Sigmoid colon (tissue), 4 donors: ENCODE data around the gene DHRS11.

Experiments used
- CTCF ChIP-seq, 4 experiments: fragments of 450-650 bp in 3 of 4; fragments of 200-600 bp in 1 of 4; IDR thresholded peaks; one replicate each; pipeline ENCODE4 v1.5.1; 2016 to 2019; ENCODE audit warnings: antibody characterized with exemption in 4 of 4, mild to moderate bottlenecking in 3 of 4, moderate library complexity in 2 of 4
- POLR2A ChIP-seq, 2 donors: fragments of 450-650 bp; IDR thresholded peaks; one replicate each; pipeline ENCODE4 v1.6.1; 2016; ENCODE audit warnings: antibody characterized with exemption in 2 of 2, mild to moderate bottlenecking in 2 of 2, moderate library complexity in 2 of 2
- POLR2AphosphoS5 ChIP-seq, 4 donors: sonication (generic); formaldehyde crosslinking; IDR thresholded peaks; one replicate each; pipeline ENCODE4 v1.6.1; 2017; ENCODE audit warnings: antibody characterized with exemption in 4 of 4

- no peak for TF ChIP-seq POLR2A (IDR thresholded peaks at IDR 0.05)
- no peak for TF ChIP-seq CTCF (IDR thresholded peaks at IDR 0.05)
- TF ChIP-seq POLR2AphosphoS5 (IDR thresholded peaks at IDR 0.05), result no peak
Measured at GRCh38 chr17:36632916-36633771, 41.5 kb downstream of the DHRS11 start.
